HEK293 (cell line): Measurements from ENCODE around the gene CLSTN1.

Source experiments
- CTCF ChIA-PET: fragments of 350-600 bp; formaldehyde crosslinking; extraction: SDS; loops from one replicate; lab custom pipeline; 2021; ENCODE audit warnings: antibody characterized with exemption; lab: Yijun Ruan, JAX
- POLR2A ChIA-PET: fragments of 300-600 bp; formaldehyde crosslinking; extraction: SDS; loops from one replicate; lab custom pipeline; 2020; ENCODE audit warnings: antibody characterized with exemption, inconsistent platforms; lab: Yijun Ruan, JAX
- H3K27ac ChIP-seq: fragments of 200-500 bp; sonication (Bioruptor generic); 2 replicates; pipeline ENCODE4 v1.5.1; 2014; ENCODE audit warnings: low read depth, low read length, control low read depth, inconsistent platforms; ENCODE audit errors: extremely low read depth
- H3K36me3 ChIP-seq, 2 experiments: fragments of 200-500 bp in 1 of 2; sonication (Bioruptor generic) in 1 of 2; 1 replicate in 1 of 2; 2 replicates in 1 of 2; pipeline ENCODE4 v1.5.1; 2014 to 2017; ENCODE audit warnings: inconsistent platforms in 2 of 2, low read length in 2 of 2; ENCODE audit not compliant: control insufficient read depth in 2 of 2, insufficient read depth in 1 of 2
- H3K4me1 ChIP-seq: fragments of 200-500 bp; sonication (Bioruptor generic); 2 replicates; pipeline ENCODE4 v1.5.1; 2014; ENCODE audit warnings: mild to moderate bottlenecking, low read length, inconsistent platforms; ENCODE audit not compliant: control insufficient read depth, insufficient read depth
- H3K4me3 ChIP-seq: 2 replicates; pipeline ENCODE4 v1.5.1; 2011; ENCODE audit warnings: low read depth, mild to moderate bottlenecking, control low read depth, low read length, moderate library complexity
- H3K9me3 ChIP-seq: fragments of 200-500 bp; sonication (Bioruptor generic); 2 replicates; pipeline ENCODE4 v1.5.1; 2014; ENCODE audit warnings: low read depth, low read length, inconsistent platforms; ENCODE audit not compliant: control insufficient read depth, insufficient read depth
- EGR2 ChIP-seq: fragments of 450-650 bp; formaldehyde crosslinking; IDR thresholded peaks from 2 replicates; pipeline ENCODE4 v1.5.1; 2016; ENCODE audit warnings: low read depth, missing biosample characterization, missing genetic modification characterization
- GLIS1 ChIP-seq: fragments of 450-650 bp; formaldehyde crosslinking; IDR thresholded peaks from 2 replicates; pipeline ENCODE4 v1.5.1; 2016; ENCODE audit warnings: missing biosample characterization, missing genetic modification characterization
- GLIS2 ChIP-seq: fragments of 450-650 bp; formaldehyde crosslinking; IDR thresholded peaks from 2 replicates; pipeline ENCODE4 v1.5.1; 2016; ENCODE audit warnings: missing biosample characterization, missing genetic modification characterization
- HOXD13 ChIP-seq: sonication (generic); formaldehyde crosslinking; IDR thresholded peaks from 2 replicates; pipeline ENCODE4 v1.8.0; 2022; ENCODE audit warnings: missing genetic modification reagents, borderline replicate concordance
- KLF16 ChIP-seq: fragments of 450-650 bp; formaldehyde crosslinking; IDR thresholded peaks from 2 replicates; pipeline ENCODE4 v1.5.1; 2017; ENCODE audit warnings: missing biosample characterization, missing genetic modification characterization
- ZBTB8A ChIP-seq: fragments of 450-650 bp; formaldehyde crosslinking; IDR thresholded peaks from 2 replicates; pipeline ENCODE4 v1.5.1; 2016; ENCODE audit warnings: missing biosample characterization, missing genetic modification characterization
- ZIC2 ChIP-seq: fragments of 450-650 bp; formaldehyde crosslinking; IDR thresholded peaks from 2 replicates; pipeline ENCODE4 v1.5.1; 2016; ENCODE audit warnings: missing biosample characterization, missing genetic modification characterization
- ZNF10 ChIP-seq: fragments of 450-650 bp; formaldehyde crosslinking; IDR thresholded peaks from 2 replicates; pipeline ENCODE4 v1.5.1; 2017; ENCODE audit warnings: missing biosample characterization, missing genetic modification characterization
- ZNF157 ChIP-seq: fragments of 450-650 bp; formaldehyde crosslinking; IDR thresholded peaks from 2 replicates; pipeline ENCODE4 v1.5.1; 2016; ENCODE audit warnings: missing biosample characterization, missing genetic modification characterization
- ZNF184 ChIP-seq: fragments of 450-650 bp; IDR thresholded peaks from 2 replicates; pipeline ENCODE4 v1.5.1; 2018; ENCODE audit warnings: missing biosample characterization, mild to moderate bottlenecking, missing genetic modification characterization
- ZNF221 ChIP-seq: fragments of 450-650 bp; formaldehyde crosslinking; IDR thresholded peaks from 2 replicates; pipeline ENCODE4 v1.5.1; 2017; ENCODE audit warnings: missing biosample characterization, missing genetic modification characterization, borderline replicate concordance
- ZNF24 ChIP-seq: fragments of 450-650 bp; formaldehyde crosslinking; IDR thresholded peaks from 2 replicates; pipeline ENCODE4 v1.5.1; 2016; ENCODE audit warnings: missing biosample characterization, missing genetic modification characterization
- ZNF561 ChIP-seq: fragments of 450-650 bp; IDR thresholded peaks from 2 replicates; pipeline ENCODE4 v1.5.1; 2018; ENCODE audit warnings: missing biosample characterization, missing genetic modification characterization, borderline replicate concordance
- ZNF600 ChIP-seq: fragments of 450-650 bp; formaldehyde crosslinking; IDR thresholded peaks from 2 replicates; pipeline ENCODE4 v1.5.1; 2016; ENCODE audit warnings: missing biosample characterization, missing genetic modification characterization
- ZNF654 ChIP-seq: fragments of 450-650 bp; formaldehyde crosslinking; IDR thresholded peaks from 2 replicates; pipeline ENCODE4 v1.5.1; 2016; ENCODE audit warnings: low read depth, missing biosample characterization, missing genetic modification characterization
- ZSCAN23 ChIP-seq: fragments of 450-650 bp; formaldehyde crosslinking; IDR thresholded peaks from 2 replicates; pipeline ENCODE4 v1.5.1; 2016; ENCODE audit warnings: missing biosample characterization, missing genetic modification characterization
- TF ChIP-seq, protein P1 (sequence below): fragments of 450-650 bp; formaldehyde crosslinking; IDR thresholded peaks from 2 replicates; pipeline ENCODE4 v1.5.1; 2016; ENCODE audit warnings: missing biosample characterization, missing genetic modification characterization, borderline replicate concordance
- TF ChIP-seq, protein P2 (sequence below): fragments of 450-650 bp; formaldehyde crosslinking; IDR thresholded peaks from 2 replicates; pipeline ENCODE4 v1.5.1; 2016; ENCODE audit warnings: missing biosample characterization, missing genetic modification characterization
- TF ChIP-seq, protein P3 (sequence below): fragments of 450-650 bp; formaldehyde crosslinking; IDR thresholded peaks from 2 replicates; pipeline ENCODE4 v1.5.1; 2016; ENCODE audit warnings: missing biosample characterization, missing genetic modification characterization

CLSTN1 gene

DNA sequence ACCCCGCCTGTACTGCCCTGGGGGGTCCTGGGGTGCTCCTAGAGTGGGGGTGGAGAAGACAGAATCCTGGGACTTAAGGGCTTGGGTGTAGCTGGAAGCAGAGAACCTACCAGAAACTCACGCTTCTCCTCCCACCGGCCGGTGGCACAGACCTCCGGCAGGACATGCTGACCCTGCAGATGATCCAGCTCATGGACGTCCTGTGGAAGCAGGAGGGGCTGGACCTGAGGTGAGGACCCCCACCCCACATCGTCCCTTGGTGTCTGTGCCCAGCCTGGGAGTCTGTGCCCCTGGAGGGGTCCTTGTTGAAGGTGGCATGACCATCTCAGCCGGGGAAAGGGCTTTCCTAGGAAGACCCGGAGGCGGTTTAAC is 101.4 kb downstream of the CLSTN1 start:
- CTCF ChIA-PET, result interaction anchor here (0.6 to 3.5 kb wide), 20 partner anchors 8 to 147 kb away, joined by 3 to 22 read pairs (median 4); no protein-coding TSS in a partner anchor
- H3K4me3 ChIP-seq, result no peak overlapping the region
- POLR2A ChIA-PET, result no interaction called here
- H3K27ac ChIP-seq, result no peak overlapping the region
- H3K36me3 ChIP-seq, result peaks cover 0 to 45% of the 10 kb centered on the region in 2 experiments; a peak in 1 of 3 replicates
- H3K9me3 ChIP-seq, result no peaks in the 10 kb centered on the region
- TF ChIP-seq ZNF654 (tag by site-specific recombination), result no peak
- TF ChIP-seq ZNF561 (tag by site-specific recombination), result no peak
- no peak for TF ChIP-seq ZNF24
- TF ChIP-seq ZSCAN23, result no peak
- TF ChIP-seq HOXD13 (CRISPR knock-in tag), result no peak
- TF ChIP-seq, protein P1, sequence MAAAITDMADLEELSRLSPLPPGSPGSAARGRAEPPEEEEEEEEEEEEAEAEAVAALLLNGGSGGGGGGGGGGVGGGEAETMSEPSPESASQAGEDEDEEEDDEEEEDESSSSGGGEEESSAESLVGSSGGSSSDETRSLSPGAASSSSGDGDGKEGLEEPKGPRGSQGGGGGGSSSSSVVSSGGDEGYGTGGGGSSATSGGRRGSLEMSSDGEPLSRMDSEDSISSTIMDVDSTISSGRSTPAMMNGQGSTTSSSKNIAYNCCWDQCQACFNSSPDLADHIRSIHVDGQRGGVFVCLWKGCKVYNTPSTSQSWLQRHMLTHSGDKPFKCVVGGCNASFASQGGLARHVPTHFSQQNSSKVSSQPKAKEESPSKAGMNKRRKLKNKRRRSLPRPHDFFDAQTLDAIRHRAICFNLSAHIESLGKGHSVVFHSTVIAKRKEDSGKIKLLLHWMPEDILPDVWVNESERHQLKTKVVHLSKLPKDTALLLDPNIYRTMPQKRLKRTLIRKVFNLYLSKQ (tag by site-specific recombination), result no peak
- no peak for TF ChIP-seq ZNF157 (tag by site-specific recombination)
- no peak for TF ChIP-seq ZNF221 (tag by site-specific recombination)
- TF ChIP-seq, all 188 proteins: peak for 0
- H3K4me1 ChIP-seq, result no peaks in the 10 kb centered on the region

DNA sequence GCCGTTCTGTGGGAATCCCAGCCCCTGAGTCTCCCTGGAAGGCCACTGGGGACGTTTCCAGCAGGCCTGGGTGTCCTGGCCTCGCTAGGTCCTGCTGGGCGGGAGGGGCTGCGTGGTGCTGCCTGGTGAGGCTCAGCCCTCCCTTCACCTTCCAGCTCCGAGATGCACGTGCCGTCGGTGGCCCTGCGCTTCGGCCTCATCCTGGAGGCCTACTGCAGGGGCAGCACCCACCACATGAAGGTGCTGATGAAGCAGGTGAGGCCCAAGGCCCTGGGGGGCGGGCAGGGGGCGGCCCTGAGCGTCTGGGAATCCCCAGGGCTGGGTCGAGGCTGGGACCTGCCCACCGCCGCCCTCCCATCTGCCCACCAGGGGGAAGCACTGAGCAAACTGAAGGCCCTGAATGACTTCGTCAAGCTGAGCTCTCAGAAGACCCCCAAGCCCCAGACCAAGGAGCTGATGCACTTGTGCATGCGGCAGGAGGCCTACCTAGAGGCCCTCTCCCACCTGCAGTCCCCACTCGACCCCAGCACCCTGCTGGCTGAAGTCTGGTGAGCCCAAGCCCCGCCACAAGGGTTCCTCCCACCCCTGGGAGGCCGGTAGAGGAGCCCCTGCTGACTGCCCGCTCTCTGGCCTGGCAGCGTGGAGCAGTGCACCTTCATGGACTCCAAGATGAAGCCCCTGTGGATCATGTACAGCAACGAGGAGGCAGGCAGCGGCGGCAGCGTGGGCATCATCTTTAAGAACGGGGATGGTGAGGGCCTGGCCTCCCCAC is 102.0 kb downstream of the CLSTN1 start:
- Histone ChIP-seq H3K4me1 (no peaks in the 10 kb centered on the region), H3K27ac (no peak overlapping the region), H3K4me3 (no peak overlapping the region), H3K9me3 (no peaks in the 10 kb centered on the region), H3K36me3 (peaks cover 0 to 40% of the 10 kb centered on the region in 2 experiments; a peak in 1 of 3 replicates)
- CTCF ChIA-PET, result interaction anchor here (0.5 to 3.5 kb wide), 34 partner anchors 8 to 1179 kb away, joined by 3 to 22 read pairs (median 3); no protein-coding TSS in a partner anchor
- POLR2A ChIA-PET, result no interaction called here
- peak; percentile 59 for TF ChIP-seq GLIS2 (tag by site-specific recombination)
- TF ChIP-seq, protein P2, sequence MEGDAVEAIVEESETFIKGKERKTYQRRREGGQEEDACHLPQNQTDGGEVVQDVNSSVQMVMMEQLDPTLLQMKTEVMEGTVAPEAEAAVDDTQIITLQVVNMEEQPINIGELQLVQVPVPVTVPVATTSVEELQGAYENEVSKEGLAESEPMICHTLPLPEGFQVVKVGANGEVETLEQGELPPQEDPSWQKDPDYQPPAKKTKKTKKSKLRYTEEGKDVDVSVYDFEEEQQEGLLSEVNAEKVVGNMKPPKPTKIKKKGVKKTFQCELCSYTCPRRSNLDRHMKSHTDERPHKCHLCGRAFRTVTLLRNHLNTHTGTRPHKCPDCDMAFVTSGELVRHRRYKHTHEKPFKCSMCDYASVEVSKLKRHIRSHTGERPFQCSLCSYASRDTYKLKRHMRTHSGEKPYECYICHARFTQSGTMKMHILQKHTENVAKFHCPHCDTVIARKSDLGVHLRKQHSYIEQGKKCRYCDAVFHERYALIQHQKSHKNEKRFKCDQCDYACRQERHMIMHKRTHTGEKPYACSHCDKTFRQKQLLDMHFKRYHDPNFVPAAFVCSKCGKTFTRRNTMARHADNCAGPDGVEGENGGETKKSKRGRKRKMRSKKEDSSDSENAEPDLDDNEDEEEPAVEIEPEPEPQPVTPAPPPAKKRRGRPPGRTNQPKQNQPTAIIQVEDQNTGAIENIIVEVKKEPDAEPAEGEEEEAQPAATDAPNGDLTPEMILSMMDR, result peak; percentile 46; the same call in 1 of the 2 replicates
- TF ChIP-seq, protein P3, sequence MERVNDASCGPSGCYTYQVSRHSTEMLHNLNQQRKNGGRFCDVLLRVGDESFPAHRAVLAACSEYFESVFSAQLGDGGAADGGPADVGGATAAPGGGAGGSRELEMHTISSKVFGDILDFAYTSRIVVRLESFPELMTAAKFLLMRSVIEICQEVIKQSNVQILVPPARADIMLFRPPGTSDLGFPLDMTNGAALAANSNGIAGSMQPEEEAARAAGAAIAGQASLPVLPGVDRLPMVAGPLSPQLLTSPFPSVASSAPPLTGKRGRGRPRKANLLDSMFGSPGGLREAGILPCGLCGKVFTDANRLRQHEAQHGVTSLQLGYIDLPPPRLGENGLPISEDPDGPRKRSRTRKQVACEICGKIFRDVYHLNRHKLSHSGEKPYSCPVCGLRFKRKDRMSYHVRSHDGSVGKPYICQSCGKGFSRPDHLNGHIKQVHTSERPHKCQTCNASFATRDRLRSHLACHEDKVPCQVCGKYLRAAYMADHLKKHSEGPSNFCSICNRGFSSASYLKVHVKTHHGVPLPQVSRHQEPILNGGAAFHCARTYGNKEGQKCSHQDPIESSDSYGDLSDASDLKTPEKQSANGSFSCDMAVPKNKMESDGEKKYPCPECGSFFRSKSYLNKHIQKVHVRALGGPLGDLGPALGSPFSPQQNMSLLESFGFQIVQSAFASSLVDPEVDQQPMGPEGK, result 0 out of 2 replicates have a peak, but pooled peaks have one; percentile 24
- TF ChIP-seq ZBTB8A (tag by site-specific recombination), result no peak
- no peak for TF ChIP-seq EGR2 (tag by site-specific recombination)
- peak; percentile 80 for TF ChIP-seq ZNF10 (tag by site-specific recombination)
- TF ChIP-seq KLF16, result 0 out of 2 replicates have a peak, but pooled peaks have one; percentile 33
- TF ChIP-seq ZNF600 (tag by site-specific recombination), result peak; percentile 68
- TF ChIP-seq ZNF184 (tag by site-specific recombination), result no peak
- TF ChIP-seq GLIS1 (tag by site-specific recombination), result peak; percentile 7; the same call in 1 of the 2 replicates
- TF ChIP-seq ZIC2 (tag by site-specific recombination), result 0 out of 2 replicates have a peak, but pooled peaks have one; percentile 10
